ENCODE measurements around the gene ZNF217. TPM values are rescaled to one million over a fixed set of nuclear protein-coding genes. Genes with fewer than 3 reads are reported as not detected.

ZNF217 gene
- total RNA-seq, 2 experiments from 2014 or later = 83.5 to 87.4 TPM

GRCh38 chr20:53582574-53583351 is 10.9 kb downstream of the ZNF217 start:
- Mint-ChIP-seq H3K27ac (peak overlapping the region; percentile 100), H3K4me1 (ENCODE audit: low read depth) (peaks cover 93% of the 10 kb centered on the region), H3K36me3 (ENCODE audit: low read depth) (peaks cover 59% of the 10 kb centered on the region), H3K4me3 (peak overlapping the region; percentile 83), H3K27me3 (no peaks in the 10 kb centered on the region), H3K9me3 (no peaks in the 10 kb centered on the region)
- no peaks in the 10 kb centered on the region for H3K27me3 ChIP-seq (ENCODE audit: control insufficient read depth in 1 of 2, insufficient read depth in 2 of 2, low read length in 2 of 2)
- H3K4me1 ChIP-seq (ENCODE audit: insufficient read depth, low read length) = peaks cover 57% of the 10 kb centered on the region
- DNase-seq (peak in 10 of 14 experiments; percentile 30 to 87 (median 40)), ATAC-seq (ENCODE audit: poor library complexity) (peak; percentile 63)
- intact Hi-C loops (cut with DNase I, micrococcal nuclease) = loop anchor here (1.0 to 5.0 kb wide), 3 partner anchors 10 to 40 kb away; partner anchors contain the start of gene ZNF217 (in 1 of the 2)
- ChIA-PET CTCF (interaction anchor here (0.8 to 1.9 kb wide), 3 partner anchors 14 to 333 kb away, joined by 3 to 7 read pairs (median 4); no protein-coding TSS in a partner anchor), POLR2A (interaction anchor here (0.6 to 6.8 kb wide), 13 partner anchors 11 to 352 kb away, joined by 3 to 95 read pairs (median 6); partner anchors contain the start of gene ZNF217)
- H3K4me3 ChIP-seq (ENCODE audit: low read length) = peak overlapping the region; percentile 57
- peak overlapping the region; percentile 68 to 73 for H3K27ac ChIP-seq (ENCODE audit: low read depth in 1 of 2, low read length in 2 of 2)
- no peaks in the 10 kb centered on the region for H3K9me3 ChIP-seq (ENCODE audit: control insufficient read depth in 1 of 2, insufficient read depth in 1 of 2, low read length in 2 of 2)
- H3K36me3 ChIP-seq (ENCODE audit: insufficient read depth, low read length) = peaks cover 35% of the 10 kb centered on the region
- TF ChIP-seq, protein P1, sequence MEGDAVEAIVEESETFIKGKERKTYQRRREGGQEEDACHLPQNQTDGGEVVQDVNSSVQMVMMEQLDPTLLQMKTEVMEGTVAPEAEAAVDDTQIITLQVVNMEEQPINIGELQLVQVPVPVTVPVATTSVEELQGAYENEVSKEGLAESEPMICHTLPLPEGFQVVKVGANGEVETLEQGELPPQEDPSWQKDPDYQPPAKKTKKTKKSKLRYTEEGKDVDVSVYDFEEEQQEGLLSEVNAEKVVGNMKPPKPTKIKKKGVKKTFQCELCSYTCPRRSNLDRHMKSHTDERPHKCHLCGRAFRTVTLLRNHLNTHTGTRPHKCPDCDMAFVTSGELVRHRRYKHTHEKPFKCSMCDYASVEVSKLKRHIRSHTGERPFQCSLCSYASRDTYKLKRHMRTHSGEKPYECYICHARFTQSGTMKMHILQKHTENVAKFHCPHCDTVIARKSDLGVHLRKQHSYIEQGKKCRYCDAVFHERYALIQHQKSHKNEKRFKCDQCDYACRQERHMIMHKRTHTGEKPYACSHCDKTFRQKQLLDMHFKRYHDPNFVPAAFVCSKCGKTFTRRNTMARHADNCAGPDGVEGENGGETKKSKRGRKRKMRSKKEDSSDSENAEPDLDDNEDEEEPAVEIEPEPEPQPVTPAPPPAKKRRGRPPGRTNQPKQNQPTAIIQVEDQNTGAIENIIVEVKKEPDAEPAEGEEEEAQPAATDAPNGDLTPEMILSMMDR (IDR thresholded peaks at IDR 0.05) = no peak

- peaks cover 60% of the 10 kb centered on the region for H3K4me1 ChIP-seq (ENCODE audit: insufficient read depth, low read length)
- H3K27ac Mint-ChIP-seq = peak overlapping the region; percentile 100
- H3K27me3 ChIP-seq (ENCODE audit: control insufficient read depth in 1 of 2, insufficient read depth in 2 of 2, low read length in 2 of 2) = no peaks in the 10 kb centered on the region
- H3K9me3 ChIP-seq (ENCODE audit: control insufficient read depth in 1 of 2, insufficient read depth in 1 of 2, low read length in 2 of 2) = no peaks in the 10 kb centered on the region
- DNase-seq (peak in 1 of 14 experiments; percentile 55), ATAC-seq (ENCODE audit: poor library complexity) (no peak)
- intact Hi-C loops (cut with DNase I, micrococcal nuclease) = loop anchor here (1.0 to 5.0 kb wide), 3 partner anchors 10 to 40 kb away; partner anchors contain the start of gene ZNF217 (in 1 of the 2)
- peak overlapping the region; percentile 57 for H3K4me3 ChIP-seq (ENCODE audit: low read length)
- TF ChIP-seq, protein P1 (IDR thresholded peaks at IDR 0.05) = no peak
- H3K36me3 ChIP-seq (ENCODE audit: insufficient read depth, low read length) = peaks cover 41% of the 10 kb centered on the region
- no peaks in the 10 kb centered on the region for H3K27me3 Mint-ChIP-seq
- ChIA-PET POLR2A (interaction anchor here (0.6 to 6.8 kb wide), 11 partner anchors 12 to 352 kb away, joined by 3 to 95 read pairs (median 6); partner anchors contain the start of gene ZNF217), CTCF (interaction anchor here (1.1 to 1.9 kb wide), 3 partner anchors 14 to 334 kb away, joined by 3 to 7 read pairs (median 4); no protein-coding TSS in a partner anchor)
- peak overlapping the region; percentile 83 for H3K4me3 Mint-ChIP-seq
- H3K36me3 Mint-ChIP-seq (ENCODE audit: low read depth) = peaks cover 65% of the 10 kb centered on the region
- H3K27ac ChIP-seq (ENCODE audit: low read depth in 1 of 2, low read length in 2 of 2) = peak overlapping the region; percentile 68 to 73
- H3K4me1 Mint-ChIP-seq (ENCODE audit: low read depth) = peaks cover 97% of the 10 kb centered on the region
- no peaks in the 10 kb centered on the region for H3K9me3 Mint-ChIP-seq
These were observed 11.4 kb downstream of the ZNF217 start for GRCh38 chr20:53582251-53582570.

- H3K9me3 Mint-ChIP-seq = no peaks in the 10 kb centered on the region
- peak overlapping the region; percentile 90 for H3K4me3 Mint-ChIP-seq
- peaks cover 70% of the 10 kb centered on the region for H3K36me3 Mint-ChIP-seq (ENCODE audit: low read depth)
- peak overlapping the region; percentile 100 for H3K27ac Mint-ChIP-seq
- Histone ChIP-seq H3K27me3 (ENCODE audit: control insufficient read depth in 1 of 2, insufficient read depth in 2 of 2, low read length in 2 of 2) (no peaks in the 10 kb centered on the region), H3K4me1 (ENCODE audit: insufficient read depth, low read length) (peaks cover 62% of the 10 kb centered on the region), H3K36me3 (ENCODE audit: insufficient read depth, low read length) (peaks cover 46% of the 10 kb centered on the region), H3K9me3 (ENCODE audit: control insufficient read depth in 1 of 2, insufficient read depth in 1 of 2, low read length in 2 of 2) (no peaks in the 10 kb centered on the region), H3K27ac (ENCODE audit: low read depth in 1 of 2, low read length in 2 of 2) (peak overlapping the region; percentile 68 to 73), H3K4me3 (ENCODE audit: low read length) (peak overlapping the region; percentile 57)
- H3K27me3 Mint-ChIP-seq = no peaks in the 10 kb centered on the region
- TF ChIP-seq, protein P1 (IDR thresholded peaks at IDR 0.05) = no peak
- H3K4me1 Mint-ChIP-seq (ENCODE audit: low read depth) = peaks cover 97% of the 10 kb centered on the region
- ChIA-PET POLR2A (interaction anchor here (1.1 to 6.8 kb wide), 9 partner anchors 12 to 353 kb away, joined by 3 to 95 read pairs (median 6); partner anchors contain the start of gene ZNF217), CTCF (interaction anchor here (0.9 to 1.9 kb wide), 4 partner anchors 15 to 334 kb away, joined by 3 to 7 read pairs (median 4); no protein-coding TSS in a partner anchor)
- DNase-seq (peak in 6 of 14 experiments; percentile 20 to 73 (median 42)), ATAC-seq (ENCODE audit: poor library complexity) (peak; percentile 27)
- intact Hi-C loops (cut with DNase I, micrococcal nuclease) = loop anchor here (1.0 to 5.0 kb wide), 3 partner anchors 11 to 41 kb away; partner anchors contain the start of gene ZNF217 (in 1 of the 2)
These were observed 12.0 kb downstream of the ZNF217 start for GRCh38 chr20:53581444-53582250.
